GM19035 (cell line): ENCODE measurements around the gene PTPRN2.
"Not testable (repeated sequence)": the region's sequence is repeated elsewhere in the genome, so short reads cannot be mapped to it uniquely, and the experiment has no call there.

Experiments used
- ATAC-seq: cut with Tn5 transposase; IDR thresholded peaks from one replicate; pipeline ENCODE4 v1.9.1; 2021; ENCODE audit not compliant: unreplicated experiment

Gene PTPRN2

GRCh38 chr7:157515342-157516041 lies 1072.1 kb downstream of the PTPRN2 start:
- ATAC-seq = no peak

- ATAC-seq = no peak
These were observed 1072.9 kb downstream of the PTPRN2 start for GRCh38 chr7:157514746-157515145.

GRCh38 chr7:157514306-157514705 lies 1073.3 kb downstream of the PTPRN2 start:
- ATAC-seq = no peak

- ATAC-seq = no peak
These were observed 1073.9 kb downstream of the PTPRN2 start for GRCh38 chr7:157513682-157514081.

- no peak for ATAC-seq
These were observed 1074.4 kb downstream of the PTPRN2 start for GRCh38 chr7:157513162-157513621.

- ATAC-seq = no peak
These were observed 1078.4 kb downstream of the PTPRN2 start for GRCh38 chr7:157509226-157509625.

GRCh38 chr7:157508477-157508881 lies 1079.1 kb downstream of the PTPRN2 start:
- no peak for ATAC-seq

GRCh38 chr7:157507987-157508386 lies 1079.6 kb downstream of the PTPRN2 start:
- ATAC-seq = no peak

- no peak for ATAC-seq
These were observed 1081.4 kb downstream of the PTPRN2 start for GRCh38 chr7:157506268-157506667.

GRCh38 chr7:157505646-157506045 lies 1082.0 kb downstream of the PTPRN2 start:
- ATAC-seq = no peak

- ATAC-seq = no peak
These were observed 1084.4 kb downstream of the PTPRN2 start for GRCh38 chr7:157503229-157503628.

- ATAC-seq = no peak
These were observed 1084.9 kb downstream of the PTPRN2 start for GRCh38 chr7:157502701-157503111.

- no peak for ATAC-seq
These were observed 1086.0 kb downstream of the PTPRN2 start for GRCh38 chr7:157501581-157501980.

GRCh38 chr7:157500989-157501540 lies 1086.6 kb downstream of the PTPRN2 start:
- ATAC-seq = not testable (repeated sequence)

GRCh38 chr7:157500171-157500960 lies 1087.3 kb downstream of the PTPRN2 start:
- no peak for ATAC-seq

- no peak for ATAC-seq
These were observed 1087.8 kb downstream of the PTPRN2 start for GRCh38 chr7:157499835-157500153.

GRCh38 chr7:157499121-157499834 lies 1088.3 kb downstream of the PTPRN2 start:
- no peak for ATAC-seq

GRCh38 chr7:157498657-157499056 lies 1089.0 kb downstream of the PTPRN2 start:
- ATAC-seq = no peak

- ATAC-seq = no peak
These were observed 1089.6 kb downstream of the PTPRN2 start for GRCh38 chr7:157497744-157498651.

- ATAC-seq = no peak
These were observed 1090.3 kb downstream of the PTPRN2 start for GRCh38 chr7:157497367-157497743.
